ENCODE measurements around the gene PRKAG2.

DNA sequence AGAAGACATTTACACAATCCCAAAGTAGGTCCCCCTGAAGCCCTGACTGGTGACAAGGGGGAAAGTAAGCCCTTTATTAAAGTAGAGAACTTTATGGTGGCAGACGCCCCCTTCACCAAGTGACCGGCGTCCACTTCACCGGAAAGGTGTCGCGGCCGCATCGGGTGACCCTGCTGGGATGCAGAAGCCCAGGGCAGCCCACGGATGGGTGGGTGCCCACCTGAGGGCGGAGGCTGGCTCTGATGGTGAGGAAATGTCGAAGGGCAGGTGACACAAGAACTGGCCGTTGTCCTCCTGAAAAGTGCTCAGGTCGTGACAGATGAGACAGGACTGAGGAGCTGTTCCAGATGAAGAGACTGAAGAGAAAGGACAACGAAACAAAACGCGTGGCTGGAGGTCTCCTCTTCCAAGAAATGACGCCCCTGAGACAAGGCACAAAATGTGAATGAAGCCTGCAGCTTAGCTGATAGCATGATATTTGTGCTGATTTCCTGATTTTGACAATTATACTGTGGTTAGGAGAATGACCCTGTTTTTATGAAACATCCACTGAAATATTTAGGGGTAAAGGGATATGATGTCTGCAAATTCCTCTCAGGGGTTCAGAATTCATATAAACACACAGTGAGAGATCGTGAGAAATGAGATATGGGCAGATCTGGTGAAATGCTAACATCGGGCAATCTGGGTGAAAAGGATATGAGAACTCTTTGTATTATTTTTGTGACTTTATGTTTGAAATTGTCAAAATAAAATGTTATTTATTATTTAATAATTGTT lies 123.9 kb downstream of the PRKAG2 start:
- TF ChIP-seq, protein P1, sequence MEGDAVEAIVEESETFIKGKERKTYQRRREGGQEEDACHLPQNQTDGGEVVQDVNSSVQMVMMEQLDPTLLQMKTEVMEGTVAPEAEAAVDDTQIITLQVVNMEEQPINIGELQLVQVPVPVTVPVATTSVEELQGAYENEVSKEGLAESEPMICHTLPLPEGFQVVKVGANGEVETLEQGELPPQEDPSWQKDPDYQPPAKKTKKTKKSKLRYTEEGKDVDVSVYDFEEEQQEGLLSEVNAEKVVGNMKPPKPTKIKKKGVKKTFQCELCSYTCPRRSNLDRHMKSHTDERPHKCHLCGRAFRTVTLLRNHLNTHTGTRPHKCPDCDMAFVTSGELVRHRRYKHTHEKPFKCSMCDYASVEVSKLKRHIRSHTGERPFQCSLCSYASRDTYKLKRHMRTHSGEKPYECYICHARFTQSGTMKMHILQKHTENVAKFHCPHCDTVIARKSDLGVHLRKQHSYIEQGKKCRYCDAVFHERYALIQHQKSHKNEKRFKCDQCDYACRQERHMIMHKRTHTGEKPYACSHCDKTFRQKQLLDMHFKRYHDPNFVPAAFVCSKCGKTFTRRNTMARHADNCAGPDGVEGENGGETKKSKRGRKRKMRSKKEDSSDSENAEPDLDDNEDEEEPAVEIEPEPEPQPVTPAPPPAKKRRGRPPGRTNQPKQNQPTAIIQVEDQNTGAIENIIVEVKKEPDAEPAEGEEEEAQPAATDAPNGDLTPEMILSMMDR (IDR thresholded peaks at IDR 0.05; ENCODE audit: low read depth, low read length): no peak
- TF ChIP-seq EZH2phosphoT487 (IDR thresholded peaks at IDR 0.05; ENCODE audit: low read depth): no peak
